Uterus (tissue), 2 donors: ENCODE results near the gene ABCC3.

Source experiments
- CTCF ChIP-seq, 4 experiments: fragments of 200-600 bp in 2 of 4; fragments of 450-650 bp in 2 of 4; sonication (generic) in 2 of 4; IDR thresholded peaks; one replicate each; pipeline ENCODE4 v1.5.1; 2016 to 2019; ENCODE audit warnings: antibody characterized with exemption in 4 of 4, mild to moderate bottlenecking in 2 of 4, moderate library complexity in 1 of 4
- POLR2A ChIP-seq, 2 donors: fragments of 450-650 bp; IDR thresholded peaks; one replicate each; pipeline ENCODE4 v1.6.1; 2016; ENCODE audit warnings: antibody characterized with exemption in 2 of 2, mild to moderate bottlenecking in 1 of 2, moderate library complexity in 1 of 2

GRCh38 chr17:50677851-50678375, 43.2 kb downstream of the ABCC3 start:
- TF ChIP-seq CTCF (IDR thresholded peaks at IDR 0.05) (no peak), POLR2A (IDR thresholded peaks at IDR 0.05) (no peak)
